Stimulated activated CD4-positive, alpha-beta T cell treated with anti-CD3 and anti-CD28 coated beads, Interleukin-4, amount 100 ng/mL, for 4 hours (primary cell): Measurements from ENCODE around the gene ARHGEF39.
A peak's percentile ranks its signal among the peaks of the same experiment; 100 is the strongest.
"Not testable (repeated sequence)": the region's sequence is repeated elsewhere in the genome, so short reads cannot be mapped to it uniquely, and the experiment has no call there.

Experiments
- DNase-seq, 2 experiments: peaks; one replicate each; pipeline ENCODE4 v3.0.0-alpha.2; 2020

Gene ARHGEF39

GRCh38 chr9:35616681-35617459 lies 48.1 kb downstream of the ARHGEF39 start:
- DNase-seq = peak; percentile 51 to 56

DNA sequence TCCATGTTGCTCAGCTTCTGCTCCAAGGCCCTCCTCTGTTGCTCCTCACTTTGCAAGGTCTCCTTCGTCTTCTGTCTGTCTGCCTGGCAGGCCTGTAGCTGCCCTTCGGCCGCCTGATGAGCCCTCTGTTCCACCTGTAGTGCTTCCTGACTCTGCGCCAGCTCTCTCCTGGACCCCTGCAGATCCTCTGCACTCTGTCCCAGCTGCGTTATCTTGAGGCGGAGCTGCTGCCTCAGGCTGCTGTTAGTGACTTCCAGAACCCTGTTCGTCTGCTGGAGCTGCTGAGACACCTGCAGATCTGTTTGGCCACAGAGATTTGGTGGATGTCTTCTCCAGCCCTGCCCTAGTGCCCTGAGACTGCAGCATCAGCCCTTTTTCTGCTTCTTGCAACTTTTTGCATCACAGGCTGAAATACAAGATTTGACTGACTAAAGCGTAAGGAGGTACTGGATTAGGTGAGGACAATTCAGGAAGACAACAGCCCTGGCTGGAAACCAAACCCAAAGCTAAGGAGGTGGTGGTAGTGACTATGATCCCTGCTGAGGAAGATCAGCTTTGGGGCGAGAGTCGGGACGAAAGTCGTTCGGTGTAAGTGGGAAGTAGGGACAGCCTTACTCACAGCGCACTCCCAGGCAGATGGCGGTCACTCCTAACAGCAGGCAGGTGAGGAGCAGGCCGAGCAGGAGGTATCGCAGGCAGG lies 48.9 kb downstream of the ARHGEF39 start:
- no peak for DNase-seq

DNA sequence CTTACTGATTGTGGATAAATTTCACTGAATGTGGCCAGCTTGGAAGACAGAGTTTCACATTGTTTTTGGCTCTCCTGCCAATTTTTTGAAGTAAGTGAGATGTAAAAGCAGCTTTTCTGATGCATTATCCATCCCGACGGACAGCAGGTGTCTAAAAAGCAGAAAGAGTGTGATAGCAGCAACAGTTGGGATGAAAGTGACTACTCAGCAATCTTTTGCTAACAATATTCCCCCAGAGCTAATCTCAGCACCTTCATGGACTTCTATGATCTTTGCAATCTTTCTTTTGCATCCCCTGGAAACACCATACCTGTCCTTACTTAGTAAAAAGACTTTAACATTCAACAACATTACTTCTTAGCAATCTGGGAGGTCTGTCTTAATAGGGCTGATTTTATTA lies 52.2 kb downstream of the ARHGEF39 start:
- no peak for DNase-seq

GRCh38 chr9:35612066-35612465 lies 52.9 kb downstream of the ARHGEF39 start:
- DNase-seq = not testable (repeated sequence)

DNA sequence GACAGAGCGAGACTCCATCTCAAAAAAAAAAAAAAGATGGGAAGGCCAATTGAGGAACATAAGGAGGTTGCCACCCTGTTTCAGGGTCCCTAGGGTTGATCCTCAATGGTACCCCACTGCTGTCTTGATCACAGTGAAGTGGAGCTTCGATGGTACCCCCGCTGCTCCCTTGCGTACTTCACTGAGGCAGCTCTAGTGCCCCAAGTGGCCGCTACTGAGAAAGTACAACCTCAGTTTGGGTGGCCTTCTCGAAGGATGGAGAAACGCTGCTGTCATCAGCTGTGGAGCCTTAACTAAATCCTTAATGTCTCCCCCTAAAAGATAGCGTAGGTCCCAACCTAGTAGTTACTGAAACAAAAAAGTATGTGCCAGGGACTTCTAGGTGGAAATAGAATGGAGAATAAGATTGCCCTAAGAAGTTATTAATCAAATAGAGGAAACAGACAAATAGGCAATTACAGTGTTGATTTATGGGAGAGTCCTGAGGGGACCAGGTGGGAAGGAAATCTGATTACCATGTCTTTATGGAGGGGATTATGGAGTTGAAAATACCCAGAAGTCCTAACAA lies 53.7 kb downstream of the ARHGEF39 start:
- DNase-seq = peak; percentile 47 to 53

GRCh38 chr9:35609820-35610163 lies 55.2 kb downstream of the ARHGEF39 start:
- no peak for DNase-seq
